Panc1 (cell line): ENCODE results near the gene DGKG. TPM values are rescaled to one million over a fixed set of nuclear protein-coding genes. Genes with fewer than 3 reads are reported as not detected.

Experiments used
- ATAC-seq: fragments of 200-7000 bp; cut with Tn5 transposase; 2 replicates; pipeline ENCODE4 v1.9.1; 2020; ENCODE audit warnings: mild to moderate bottlenecking, moderate library complexity
- BruUV-seq: library from RNA; stranded (reverse); fragments of 400-500 nt; replicated peaks from 2 replicates; lab custom pipeline; 2021; lab: Mats Ljungman, UMichigan
- CTCF ChIA-PET: fragments of 300-600 bp; sonication (Branson Sonifier 250); formaldehyde crosslinking; loops from one replicate; lab custom pipeline; 2022; ENCODE audit warnings: antibody characterized with exemption; lab: Charles Lee
- POLR2A ChIA-PET: fragments of 300-600 bp; sonication (Branson Sonifier 250); formaldehyde crosslinking; loops from one replicate; lab custom pipeline; 2022; ENCODE audit warnings: antibody characterized with exemption; lab: Charles Lee
- DNase-seq: peaks from one replicate; pipeline ENCODE4 v3.0.0-alpha.2; 2010; ENCODE audit warnings: low read depth, low spot score
- H3K27ac ChIP-seq: 2 replicates; pipeline ENCODE4 v1.5.1; 2011; ENCODE audit warnings: mild to moderate bottlenecking, low read length, inconsistent platforms
- H3K27me3 ChIP-seq: fragments of 200-500 bp; sonication (Bioruptor generic); 2 replicates; pipeline ENCODE4 v1.6.0; 2014; ENCODE audit warnings: low read length, inconsistent platforms; ENCODE audit not compliant: control insufficient read depth, insufficient read depth
- H3K36me3 ChIP-seq: fragments of 200-500 bp; sonication (Bioruptor generic); 2 replicates; pipeline ENCODE4 v1.5.1; 2014; ENCODE audit warnings: inconsistent platforms, mild to moderate bottlenecking, low read length, moderate library complexity; ENCODE audit not compliant: control insufficient read depth, insufficient read depth
- H3K4me1 ChIP-seq: 2 replicates; pipeline ENCODE4 v1.5.1; 2011; ENCODE audit warnings: inconsistent platforms, mild to moderate bottlenecking, low read length, moderate library complexity; ENCODE audit not compliant: control insufficient read depth, insufficient read depth
- H3K4me3 ChIP-seq, 2 experiments: 2 replicates each; pipeline ENCODE4 v1.5.1; 2011 to 2012; ENCODE audit warnings: low read depth in 2 of 2, low read length in 2 of 2, mild to moderate bottlenecking in 2 of 2, inconsistent platforms in 1 of 2, moderate library complexity in 1 of 2
- H3K9me3 ChIP-seq: fragments of 200-500 bp; sonication (Bioruptor generic); 2 replicates; pipeline ENCODE4 v1.5.1; 2014; ENCODE audit warnings: low read depth, mild to moderate bottlenecking, inconsistent platforms, low read length, moderate library complexity; ENCODE audit not compliant: control insufficient read depth, insufficient read depth
- POLR2AphosphoS5 ChIP-seq: IDR thresholded peaks from 2 replicates; pipeline ENCODE4 v1.6.1; 2012; ENCODE audit warnings: mild to moderate bottlenecking, low read depth, low read length, moderate library complexity
- SIN3A ChIP-seq: IDR thresholded peaks from 2 replicates; pipeline ENCODE4 v1.6.1; 2012; ENCODE audit warnings: low read depth, mild to moderate bottlenecking, low read length, moderate library complexity, borderline replicate concordance; ENCODE audit not compliant: insufficient read depth
- TCF7L2 ChIP-seq: IDR thresholded peaks from 2 replicates; pipeline ENCODE4 v1.6.1; 2011; ENCODE audit warnings: mild to moderate bottlenecking, low read depth, low read length, inconsistent platforms
- in situ Hi-C: cut with HindIII; loops from 2 replicates; pipeline ENCODE4 v1.10.0; 2016; ENCODE audit warnings: low sequenced_read_pairs, low pct_unique_long_range_greater_than_20kb
- intact Hi-C: fragments of 100-400 bp; cut with micrococcal nuclease; formaldehyde crosslinking; loops from one replicate; pipeline ENCODE4 v1.10.0; 2022; ENCODE audit not compliant: unreplicated experiment
- total RNA-seq: library from RNA; stranded (reverse); gene quantifications from one replicate; pipeline ENCODE4 v1.2.1, GENCODE V29; 2021; ENCODE audit not compliant: unreplicated experiment
- TF ChIP-seq, protein P1 (sequence below): fragments of 450-650 bp; IDR thresholded peaks from 2 replicates; pipeline ENCODE4 v1.5.1; 2017; ENCODE audit warnings: mild to moderate bottlenecking
- TF ChIP-seq, protein P2 (sequence below), 2 experiments: IDR thresholded peaks; 2 replicates each; pipeline ENCODE4 v1.6.1; 2011 to 2012; ENCODE audit warnings: low read depth in 2 of 2, control low read depth in 1 of 2, low read length in 1 of 2, mild to moderate bottlenecking in 1 of 2, moderate library complexity in 1 of 2; ENCODE audit not compliant: insufficient read depth in 1 of 2

The DGKG gene
- total RNA-seq, 1 experiment from 2014 or later = 0.46 TPM

DNA sequence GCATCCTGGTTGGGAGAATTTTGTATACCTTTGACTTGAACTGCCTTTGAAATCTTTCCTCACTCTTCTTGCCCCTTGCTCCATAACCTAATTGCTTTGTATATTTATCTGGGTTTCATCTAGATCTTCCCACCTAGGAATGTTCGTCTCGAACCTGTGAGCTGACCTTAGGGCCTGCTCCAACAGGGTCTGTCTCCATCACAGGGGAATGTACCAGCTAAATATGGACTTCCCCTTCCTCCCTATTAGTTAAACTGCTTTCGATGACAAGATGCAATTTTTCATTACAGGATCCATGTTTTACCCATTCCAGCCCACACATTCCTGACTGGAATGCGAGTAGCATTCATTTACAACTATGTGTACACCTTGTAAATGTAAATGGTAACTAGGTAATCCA, 242.5 kb downstream of the DGKG start:
- H3K27me3 ChIP-seq = peaks cover 25% of the 10 kb centered on the region
- ATAC-seq = no peak

DNA sequence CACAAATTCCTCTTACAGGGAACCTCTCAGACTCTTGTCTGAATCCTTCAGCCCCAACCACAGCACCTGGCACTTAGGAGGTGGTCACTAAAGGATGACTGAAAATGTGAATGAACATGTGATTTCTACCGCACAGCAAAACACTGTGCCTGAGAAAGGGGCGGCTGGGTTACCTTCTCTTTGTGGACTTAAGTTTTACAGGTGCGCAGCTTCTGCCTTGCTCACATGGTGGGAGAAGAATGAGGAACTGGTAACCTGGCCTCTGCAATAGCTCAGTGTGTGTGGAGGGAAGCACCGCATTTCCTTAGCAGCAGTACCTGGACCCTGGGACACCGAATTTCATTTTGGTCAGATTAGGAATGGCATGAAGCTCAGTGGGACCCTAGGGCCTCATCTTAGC, 243.3 kb downstream of the DGKG start:
- in situ Hi-C loops = no loop called here
- POLR2A ChIA-PET = no interaction called here
- intact Hi-C loops = no loop called here
- BruUV-seq = no TSS peak
- TF ChIP-seq, protein P1, sequence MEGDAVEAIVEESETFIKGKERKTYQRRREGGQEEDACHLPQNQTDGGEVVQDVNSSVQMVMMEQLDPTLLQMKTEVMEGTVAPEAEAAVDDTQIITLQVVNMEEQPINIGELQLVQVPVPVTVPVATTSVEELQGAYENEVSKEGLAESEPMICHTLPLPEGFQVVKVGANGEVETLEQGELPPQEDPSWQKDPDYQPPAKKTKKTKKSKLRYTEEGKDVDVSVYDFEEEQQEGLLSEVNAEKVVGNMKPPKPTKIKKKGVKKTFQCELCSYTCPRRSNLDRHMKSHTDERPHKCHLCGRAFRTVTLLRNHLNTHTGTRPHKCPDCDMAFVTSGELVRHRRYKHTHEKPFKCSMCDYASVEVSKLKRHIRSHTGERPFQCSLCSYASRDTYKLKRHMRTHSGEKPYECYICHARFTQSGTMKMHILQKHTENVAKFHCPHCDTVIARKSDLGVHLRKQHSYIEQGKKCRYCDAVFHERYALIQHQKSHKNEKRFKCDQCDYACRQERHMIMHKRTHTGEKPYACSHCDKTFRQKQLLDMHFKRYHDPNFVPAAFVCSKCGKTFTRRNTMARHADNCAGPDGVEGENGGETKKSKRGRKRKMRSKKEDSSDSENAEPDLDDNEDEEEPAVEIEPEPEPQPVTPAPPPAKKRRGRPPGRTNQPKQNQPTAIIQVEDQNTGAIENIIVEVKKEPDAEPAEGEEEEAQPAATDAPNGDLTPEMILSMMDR = no peak
- TF ChIP-seq SIN3A (no peak), POLR2AphosphoS5 (no peak), TCF7L2 (no peak)
- TF ChIP-seq, protein P2, sequence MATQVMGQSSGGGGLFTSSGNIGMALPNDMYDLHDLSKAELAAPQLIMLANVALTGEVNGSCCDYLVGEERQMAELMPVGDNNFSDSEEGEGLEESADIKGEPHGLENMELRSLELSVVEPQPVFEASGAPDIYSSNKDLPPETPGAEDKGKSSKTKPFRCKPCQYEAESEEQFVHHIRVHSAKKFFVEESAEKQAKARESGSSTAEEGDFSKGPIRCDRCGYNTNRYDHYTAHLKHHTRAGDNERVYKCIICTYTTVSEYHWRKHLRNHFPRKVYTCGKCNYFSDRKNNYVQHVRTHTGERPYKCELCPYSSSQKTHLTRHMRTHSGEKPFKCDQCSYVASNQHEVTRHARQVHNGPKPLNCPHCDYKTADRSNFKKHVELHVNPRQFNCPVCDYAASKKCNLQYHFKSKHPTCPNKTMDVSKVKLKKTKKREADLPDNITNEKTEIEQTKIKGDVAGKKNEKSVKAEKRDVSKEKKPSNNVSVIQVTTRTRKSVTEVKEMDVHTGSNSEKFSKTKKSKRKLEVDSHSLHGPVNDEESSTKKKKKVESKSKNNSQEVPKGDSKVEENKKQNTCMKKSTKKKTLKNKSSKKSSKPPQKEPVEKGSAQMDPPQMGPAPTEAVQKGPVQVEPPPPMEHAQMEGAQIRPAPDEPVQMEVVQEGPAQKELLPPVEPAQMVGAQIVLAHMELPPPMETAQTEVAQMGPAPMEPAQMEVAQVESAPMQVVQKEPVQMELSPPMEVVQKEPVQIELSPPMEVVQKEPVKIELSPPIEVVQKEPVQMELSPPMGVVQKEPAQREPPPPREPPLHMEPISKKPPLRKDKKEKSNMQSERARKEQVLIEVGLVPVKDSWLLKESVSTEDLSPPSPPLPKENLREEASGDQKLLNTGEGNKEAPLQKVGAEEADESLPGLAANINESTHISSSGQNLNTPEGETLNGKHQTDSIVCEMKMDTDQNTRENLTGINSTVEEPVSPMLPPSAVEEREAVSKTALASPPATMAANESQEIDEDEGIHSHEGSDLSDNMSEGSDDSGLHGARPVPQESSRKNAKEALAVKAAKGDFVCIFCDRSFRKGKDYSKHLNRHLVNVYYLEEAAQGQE (IDR thresholded peaks at IDR 0.05; ENCODE audit: insufficient read depth in 1 of 2, low read depth in 2 of 2, low read length in 1 of 2) = no peak
- no peaks in the 10 kb centered on the region for H3K4me1 ChIP-seq
- ATAC-seq (no peak), DNase-seq (no peak)
- CTCF ChIA-PET = no interaction called here
- H3K4me3 ChIP-seq = no peak overlapping the region
- H3K36me3 ChIP-seq = no peaks in the 10 kb centered on the region
- no peaks in the 10 kb centered on the region for H3K9me3 ChIP-seq
- H3K27me3 ChIP-seq = peaks cover 25% of the 10 kb centered on the region
- H3K27ac ChIP-seq = no peak overlapping the region

More for the DNA sequence above, 242.5 kb downstream of the DGKG start:
- no peaks in the 10 kb centered on the region for H3K4me1 ChIP-seq
- no TSS peak for BruUV-seq
- no peak overlapping the region for H3K4me3 ChIP-seq
- in situ Hi-C loops (no loop called here), intact Hi-C loops (no loop called here)
- no peak overlapping the region for H3K27ac ChIP-seq
- ChIA-PET POLR2A (no interaction called here), CTCF (no interaction called here)
- no peaks in the 10 kb centered on the region for H3K9me3 ChIP-seq
- H3K36me3 ChIP-seq = no peaks in the 10 kb centered on the region
- TF ChIP-seq SIN3A = no peak
- TF ChIP-seq POLR2AphosphoS5 = no peak
- TF ChIP-seq, protein P2 (IDR thresholded peaks at IDR 0.05; ENCODE audit: insufficient read depth in 1 of 2, low read depth in 2 of 2, low read length in 1 of 2) = no peak
- TF ChIP-seq, protein P1 = no peak
- TF ChIP-seq TCF7L2 = no peak
- DNase-seq = no peak
